Muscle of arm (tissue), 12 donors: ENCODE data around the gene PIGP. TPM values are rescaled to one million over a fixed set of nuclear protein-coding genes. Genes with fewer than 3 reads are reported as not detected.
"Not testable (repeated sequence)": the region's sequence is repeated elsewhere in the genome, so short reads cannot be mapped to it uniquely, and the experiment has no call there.

Experiments used
- DNase-seq: peaks from one replicate; pipeline ENCODE4 v3.0.0-alpha.2; 2013
- polyA plus RNA-seq, 12 donors: library from polyadenylated mRNA; unstranded; fragments of 120-200 nt; gene quantifications; one replicate each; pipeline ENCODE4 v1.2.1, GENCODE V29; 2013; ENCODE audit not compliant: insufficient read length in 12 of 12

PIGP gene
- polyA plus RNA-seq, 12 donors: 24.2 to 43.8 (median 31.6) TPM; not detected in 1

- DNase-seq: no peak
These were observed 25.8 kb downstream of the PIGP start for GRCh38 chr21:37047079-37047478.

GRCh38 chr21:37045556-37045955, 27.3 kb downstream of the PIGP start:
- no peak for DNase-seq

GRCh38 chr21:37045149-37045548, 27.7 kb downstream of the PIGP start:
- no peak for DNase-seq

GRCh38 chr21:37044643-37045042, 28.2 kb downstream of the PIGP start:
- no peak for DNase-seq

- DNase-seq: no peak
These were observed 29.1 kb downstream of the PIGP start for GRCh38 chr21:37043818-37044217.

- no peak for DNase-seq
These were observed 31.1 kb downstream of the PIGP start for GRCh38 chr21:37041706-37042271.

- DNase-seq: no peak
These were observed 32.7 kb downstream of the PIGP start for GRCh38 chr21:37040212-37040611.

GRCh38 chr21:37039411-37040075, 33.3 kb downstream of the PIGP start:
- DNase-seq: no peak

GRCh38 chr21:37036177-37036576, 36.7 kb downstream of the PIGP start:
- no peak for DNase-seq

GRCh38 chr21:37034394-37034793, 38.5 kb downstream of the PIGP start:
- DNase-seq: not testable (repeated sequence)

GRCh38 chr21:37032877-37033471, 39.9 kb downstream of the PIGP start:
- no peak for DNase-seq

GRCh38 chr21:37032293-37032692, 40.6 kb downstream of the PIGP start:
- DNase-seq: no peak

- no peak for DNase-seq
These were observed 42.0 kb downstream of the PIGP start for GRCh38 chr21:37030864-37031263.

GRCh38 chr21:37028570-37028969, 44.3 kb downstream of the PIGP start:
- no peak for DNase-seq

GRCh38 chr21:37026499-37026898, 46.4 kb downstream of the PIGP start:
- no peak for DNase-seq

- no peak for DNase-seq
These were observed 54.8 kb downstream of the PIGP start for GRCh38 chr21:37017951-37018679.

Other genes with a start within 250 kb of the PIGP start
- gene HLCS, start 106.4 kb downstream of the PIGP start, polyA plus RNA-seq: 10 to 100 TPM in 9 of 12 donors, 1 to 10 TPM in 2, not detected in 1; 6.7 to 15.3 (median 13.1) TPM
- gene RIPPLY3, start 66.4 kb downstream of the PIGP start, polyA plus RNA-seq: under 1 TPM in 9 of 12 donors, not detected in 3; 0.11 to 0.33 (median 0.19) TPM
- 100 to 1,000 TPM in 11 of 12 donors, not detected in 1; 122 to 213 (median 146) TPM for gene TTC3, start 183 bp upstream of the PIGP start, polyA plus RNA-seq
- gene VPS26C, start 194.3 kb upstream of the PIGP start, polyA plus RNA-seq: 10 to 100 TPM in 11 of 12 donors, not detected in 1; 28.1 to 48.8 (median 32.1) TPM